Measurements from ENCODE around the gene LRMDA.

The LRMDA gene

GRCh38 chr10:75972491-75973276, 541.3 kb downstream of the LRMDA start:
- DNase-seq, result no peak

DNA sequence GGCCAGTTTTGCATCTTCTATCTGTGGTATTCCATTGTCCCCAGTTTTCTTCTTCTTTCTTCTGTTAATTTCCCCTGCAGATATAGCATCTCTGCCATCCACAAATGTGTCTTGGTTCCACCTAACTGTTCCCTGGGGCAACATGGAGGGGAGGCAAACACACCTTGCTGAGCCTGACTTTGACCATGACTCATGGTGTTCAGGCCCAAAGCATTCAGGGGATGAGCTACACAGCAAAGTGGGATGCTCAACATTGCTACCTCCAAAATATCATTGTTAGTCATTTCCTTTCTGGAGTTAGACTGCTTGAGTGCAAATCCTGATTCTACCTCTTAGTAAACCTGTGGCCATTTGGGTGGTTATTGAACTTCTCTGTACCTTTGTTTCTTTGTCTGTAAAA, 542.7 kb downstream of the LRMDA start:
- no peak for DNase-seq

DNA sequence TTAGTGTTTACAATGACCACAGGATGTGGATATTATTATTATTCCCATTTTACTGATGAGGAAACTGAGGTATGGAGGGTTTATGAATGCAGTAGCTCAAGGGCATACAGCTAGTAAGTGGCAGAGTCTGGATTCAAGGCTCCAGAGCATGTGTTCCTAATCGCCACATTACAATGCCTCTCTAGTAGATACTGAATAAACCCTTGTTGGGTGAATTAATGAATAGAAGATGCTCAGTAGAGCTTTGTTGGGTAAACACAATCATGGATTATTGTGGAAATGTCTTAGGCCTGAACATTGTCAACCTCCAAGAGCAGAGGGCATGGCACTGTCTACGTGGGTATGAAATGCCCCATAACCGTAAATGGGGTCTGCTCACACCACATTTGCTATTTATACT, 545.3 kb downstream of the LRMDA start:
- DNase-seq, result no peak

- DNase-seq, result peak; percentile 2 to 36
Measured at GRCh38 chr10:75977139-75977538, 545.7 kb downstream of the LRMDA start.

DNA sequence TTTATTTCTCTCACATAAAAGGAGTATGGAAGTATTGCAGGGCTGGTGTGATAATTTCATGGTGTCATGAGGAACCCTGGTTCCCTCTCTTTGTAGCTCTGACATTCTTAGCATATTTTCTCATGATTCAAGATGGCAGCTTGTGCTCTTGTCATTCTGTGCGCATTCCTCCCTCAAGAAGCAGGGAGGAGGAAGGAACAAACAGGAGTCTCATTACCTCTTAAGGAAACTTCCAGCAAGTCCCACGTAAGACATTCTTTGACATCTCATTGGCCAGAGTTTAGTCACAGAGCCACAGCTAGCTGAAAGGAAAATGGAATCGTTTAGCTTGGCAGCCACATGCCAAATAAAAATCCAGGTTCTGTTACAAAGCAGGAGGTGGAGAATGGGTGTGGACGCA, 546.8 kb downstream of the LRMDA start:
- no peak for DNase-seq

- no peak for DNase-seq
Measured at GRCh38 chr10:75980419-75981002, 549.1 kb downstream of the LRMDA start.

DNA sequence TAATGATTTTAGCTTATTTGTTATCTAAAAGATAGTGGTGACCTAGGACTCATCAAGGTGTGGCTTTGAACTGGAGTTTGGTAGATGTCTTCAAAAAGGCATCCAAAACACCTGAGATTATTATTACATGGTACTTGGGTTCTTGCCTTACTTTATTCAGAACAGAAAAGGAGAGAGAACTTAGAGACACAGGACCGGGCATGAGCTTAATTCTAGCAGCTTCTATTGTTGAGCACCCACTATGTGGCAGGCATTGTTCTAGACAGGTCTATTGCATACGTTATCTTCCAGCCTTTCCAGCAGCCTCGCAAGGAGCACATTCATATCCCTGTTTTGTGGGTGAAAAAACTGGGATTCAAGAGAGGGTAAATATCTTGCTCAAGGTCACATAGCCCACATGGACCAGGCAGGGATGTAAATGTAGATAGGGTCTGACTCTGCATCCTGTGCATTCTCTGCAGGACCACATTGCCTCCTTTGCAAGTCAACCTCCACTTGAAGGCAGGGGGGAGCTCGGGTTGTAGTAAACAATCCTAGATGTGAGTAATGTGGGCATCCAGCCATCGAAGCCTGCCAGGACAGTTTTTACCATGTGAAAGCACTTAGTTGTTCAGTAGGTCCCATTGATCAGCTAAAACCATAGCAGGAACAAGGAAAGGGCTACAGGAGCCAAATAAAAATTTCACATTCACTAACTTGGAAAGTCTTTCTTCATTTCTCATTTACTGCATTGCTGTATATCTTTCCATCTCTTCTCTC, 551.4 kb downstream of the LRMDA start:
- DNase-seq, result no peak

DNA sequence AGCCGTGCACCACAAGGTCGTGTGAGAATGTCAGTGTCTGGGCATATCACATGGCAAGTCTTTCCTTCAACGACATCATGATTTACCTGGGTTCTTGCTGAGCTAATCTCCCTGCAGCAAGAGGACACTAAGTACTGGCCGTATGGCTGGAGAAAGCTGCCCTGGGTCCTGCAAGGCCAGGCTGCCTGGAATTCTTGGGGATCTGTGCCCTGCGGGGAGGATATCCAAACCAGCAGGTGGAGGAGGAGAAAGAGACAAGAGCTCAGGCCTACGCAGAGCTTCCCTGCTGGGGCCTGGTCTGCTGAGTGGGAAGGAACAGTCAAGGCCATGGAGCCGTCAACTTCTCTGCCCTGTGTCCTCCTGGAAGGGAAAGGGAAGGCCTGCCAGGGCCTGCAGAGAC, 552.6 kb downstream of the LRMDA start:
- no peak for DNase-seq

GRCh38 chr10:75987616-75988015, 556.2 kb downstream of the LRMDA start:
- no peak for DNase-seq

DNA sequence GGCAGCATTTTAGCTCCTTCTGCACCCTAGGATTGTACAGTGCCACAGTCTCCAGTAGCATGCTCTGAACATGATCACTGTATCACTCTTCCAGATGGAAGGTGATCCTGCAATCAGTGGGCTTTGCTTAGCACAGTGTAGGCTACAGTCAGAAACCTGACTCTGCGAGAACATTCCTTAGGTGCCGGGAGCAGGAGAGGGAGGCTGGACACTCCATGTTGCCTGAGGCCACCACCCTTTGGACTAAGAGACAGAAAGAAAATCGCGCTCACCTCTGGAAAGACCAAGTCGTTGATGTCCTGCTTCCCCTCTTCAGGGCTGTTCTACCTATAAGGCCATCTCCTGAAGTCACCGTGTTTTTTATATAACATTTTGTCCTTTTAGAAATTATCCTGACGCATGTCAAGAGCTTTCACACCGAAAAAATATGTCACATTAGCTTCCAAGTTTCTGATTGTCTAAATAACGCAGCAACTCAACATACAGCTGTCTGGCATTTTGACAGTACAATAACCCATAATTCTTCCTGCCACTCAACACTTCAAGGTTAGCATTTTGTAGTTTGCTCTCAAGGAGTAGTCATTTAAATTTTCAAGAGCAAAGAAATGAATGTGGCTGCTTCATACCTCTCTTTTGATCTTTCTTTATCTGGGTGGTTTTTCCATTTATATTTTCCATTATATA, 563.1 kb downstream of the LRMDA start:
- DNase-seq, result no peak

GRCh38 chr10:75995041-75995430, 563.6 kb downstream of the LRMDA start:
- DNase-seq, result no peak

DNA sequence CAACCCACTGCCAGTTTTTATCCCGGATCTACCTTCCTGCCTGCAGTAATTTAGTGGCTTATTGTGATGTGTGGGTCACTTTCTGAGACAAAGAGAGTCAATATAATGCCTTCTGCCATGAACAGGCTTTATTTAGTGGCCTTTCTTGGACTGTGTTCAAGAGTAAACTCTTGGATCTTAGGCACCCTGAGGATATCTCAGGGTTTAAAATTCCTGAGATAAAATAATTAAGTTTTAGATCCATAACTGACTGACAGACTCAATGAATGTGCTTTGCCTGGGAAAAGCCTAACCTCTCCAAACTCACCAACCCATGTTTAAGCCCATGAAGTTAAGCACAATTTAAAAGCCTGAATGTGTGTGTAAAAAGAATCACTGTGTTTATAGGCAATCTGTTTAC, 564.3 kb downstream of the LRMDA start:
- DNase-seq, result no peak

- no peak for DNase-seq
Measured at GRCh38 chr10:75999001-75999400, 567.6 kb downstream of the LRMDA start.

GRCh38 chr10:75999515-76000209, 568.2 kb downstream of the LRMDA start:
- DNase-seq, result no peak

DNA sequence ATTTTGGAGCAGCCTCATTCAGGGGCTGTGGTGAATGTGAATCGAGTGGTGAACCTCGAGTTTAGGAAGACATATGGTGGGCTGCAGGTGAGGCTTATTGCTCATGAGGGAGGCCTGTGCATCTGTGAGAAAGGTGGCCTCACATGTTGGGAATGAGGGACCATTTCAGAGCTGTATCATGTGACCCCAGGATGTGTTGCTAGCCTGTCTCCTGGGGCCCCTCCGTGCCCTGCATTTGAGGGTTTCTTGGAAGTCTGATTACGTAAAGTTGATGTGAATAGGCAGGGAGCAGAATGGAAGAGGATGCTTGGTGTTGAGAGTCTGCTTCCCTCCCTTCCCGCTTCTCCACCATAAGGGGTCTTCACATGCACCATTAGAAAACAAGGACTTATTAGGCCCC, 569.1 kb downstream of the LRMDA start:
- no peak for DNase-seq

GRCh38 chr10:76001019-76001418, 569.6 kb downstream of the LRMDA start:
- DNase-seq, result no peak

DNA sequence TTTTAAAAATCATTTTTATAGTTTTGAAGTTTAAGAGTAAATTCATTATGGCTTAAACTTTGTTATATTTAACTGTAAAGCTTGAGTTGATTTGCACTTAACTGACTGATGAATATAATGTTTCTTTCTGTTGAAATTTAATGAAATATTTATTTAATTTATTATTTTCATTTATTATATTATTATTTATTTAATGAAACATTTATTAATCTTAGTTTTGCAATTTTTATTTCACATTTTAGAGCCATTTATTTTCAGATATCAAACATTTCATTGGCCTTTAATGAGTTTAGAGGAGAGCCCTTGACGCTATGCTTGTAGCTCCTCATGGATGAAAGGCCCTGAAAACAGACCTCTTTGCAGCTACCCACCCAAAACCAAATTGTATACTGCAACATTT, 570.0 kb downstream of the LRMDA start:
- no peak for DNase-seq

GRCh38 chr10:76002262-76002854, 570.9 kb downstream of the LRMDA start:
- no peak for DNase-seq

DNA sequence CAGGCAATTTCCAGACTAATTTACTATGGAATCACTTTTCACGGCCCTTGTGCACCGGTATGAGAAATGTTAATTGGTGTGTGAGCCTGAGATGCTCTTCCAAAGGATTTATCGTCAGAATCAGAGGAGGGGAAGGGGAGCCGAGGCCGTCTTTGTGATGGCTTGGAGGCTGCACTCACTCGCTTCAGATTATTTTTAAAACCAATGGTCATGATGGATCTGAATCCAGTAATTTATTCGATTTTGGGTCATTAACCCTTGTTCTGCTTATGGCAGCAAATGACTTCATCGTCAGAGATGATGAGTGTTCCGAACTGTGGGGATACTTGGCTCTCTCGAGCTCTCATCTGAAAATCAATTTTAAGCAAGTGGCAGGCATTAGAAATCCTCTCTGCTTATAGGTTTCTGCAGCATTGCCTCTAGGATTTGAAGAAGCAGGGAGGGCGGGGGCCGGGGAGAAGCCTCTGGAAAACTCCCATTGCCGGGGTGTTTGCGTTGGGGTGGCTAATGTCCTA, 576.3 kb downstream of the LRMDA start:
- DNase-seq, result no peak

- DNase-seq, result no peak
Measured at GRCh38 chr10:76009531-76009930, 578.1 kb downstream of the LRMDA start.

- DNase-seq, result no peak
Measured at GRCh38 chr10:76010703-76011102, 579.3 kb downstream of the LRMDA start.

DNA sequence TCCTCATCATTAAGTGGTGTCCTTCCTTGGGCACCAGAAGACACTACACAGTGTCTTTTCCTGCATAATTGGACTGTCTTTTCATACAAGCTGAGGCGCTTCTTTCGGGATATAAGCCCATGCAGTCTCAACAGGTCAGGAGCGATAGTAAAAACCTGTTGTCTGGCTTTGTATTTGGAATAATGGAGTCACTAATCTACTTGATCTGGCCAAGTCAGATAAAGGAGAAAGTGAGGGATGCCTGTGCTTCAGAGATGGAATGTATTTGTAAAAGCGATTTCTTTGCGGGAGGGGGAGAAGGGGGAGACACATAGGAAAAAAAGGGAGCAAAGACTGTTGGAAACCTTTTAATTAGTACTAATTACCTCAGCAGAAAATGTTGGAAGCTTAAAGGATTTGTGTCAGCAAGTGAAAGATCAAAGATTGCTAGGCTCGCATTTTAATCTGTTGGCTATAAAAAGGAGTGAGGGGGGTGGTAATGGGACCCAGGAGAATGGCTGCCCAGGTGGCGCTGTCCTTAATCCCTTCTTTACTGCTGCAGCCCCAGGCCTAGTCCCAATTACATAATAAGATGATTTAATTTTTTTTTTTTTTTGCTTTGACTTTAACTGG, 581.4 kb downstream of the LRMDA start:
- no peak for DNase-seq

Measured in NCI-H526 (cell line).